GM19372 (cell line): ENCODE results near the gene HIPK3.
"Not testable (repeated sequence)": the region's sequence is repeated elsewhere in the genome, so short reads cannot be mapped to it uniquely, and the experiment has no call there.

Experiments
- ATAC-seq: cut with Tn5 transposase; IDR thresholded peaks from one replicate; pipeline ENCODE4 v1.9.1; 2021; ENCODE audit warnings: mild to moderate bottlenecking, low read depth, moderate library complexity; ENCODE audit not compliant: unreplicated experiment

The HIPK3 gene

DNA sequence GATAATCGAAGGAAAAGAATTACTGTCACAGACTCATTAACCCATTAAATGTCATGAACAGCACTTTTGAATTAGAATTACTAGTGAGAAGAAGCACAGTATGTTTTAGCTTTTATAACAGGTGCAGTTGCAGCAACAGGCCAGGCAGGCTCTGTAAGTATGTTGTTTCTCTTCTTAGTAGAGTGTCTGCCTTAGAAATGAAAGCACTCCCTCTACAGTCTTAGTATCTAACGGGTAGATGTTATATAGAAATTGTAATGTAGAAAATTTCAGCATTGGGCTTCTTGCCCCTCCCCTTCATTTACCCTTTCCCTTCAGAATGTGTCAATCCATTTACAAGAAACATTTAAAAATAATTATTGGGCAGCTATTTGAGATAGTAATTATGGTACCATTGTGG lies 87.4 kb downstream of the HIPK3 start:
- no peak for ATAC-seq

GRCh38 chr11:33347490-33348125 lies 90.4 kb downstream of the HIPK3 start:
- ATAC-seq: peak; percentile 97

- ATAC-seq: no peak
Observed at GRCh38 chr11:33350287-33350686, 93.1 kb downstream of the HIPK3 start.

DNA sequence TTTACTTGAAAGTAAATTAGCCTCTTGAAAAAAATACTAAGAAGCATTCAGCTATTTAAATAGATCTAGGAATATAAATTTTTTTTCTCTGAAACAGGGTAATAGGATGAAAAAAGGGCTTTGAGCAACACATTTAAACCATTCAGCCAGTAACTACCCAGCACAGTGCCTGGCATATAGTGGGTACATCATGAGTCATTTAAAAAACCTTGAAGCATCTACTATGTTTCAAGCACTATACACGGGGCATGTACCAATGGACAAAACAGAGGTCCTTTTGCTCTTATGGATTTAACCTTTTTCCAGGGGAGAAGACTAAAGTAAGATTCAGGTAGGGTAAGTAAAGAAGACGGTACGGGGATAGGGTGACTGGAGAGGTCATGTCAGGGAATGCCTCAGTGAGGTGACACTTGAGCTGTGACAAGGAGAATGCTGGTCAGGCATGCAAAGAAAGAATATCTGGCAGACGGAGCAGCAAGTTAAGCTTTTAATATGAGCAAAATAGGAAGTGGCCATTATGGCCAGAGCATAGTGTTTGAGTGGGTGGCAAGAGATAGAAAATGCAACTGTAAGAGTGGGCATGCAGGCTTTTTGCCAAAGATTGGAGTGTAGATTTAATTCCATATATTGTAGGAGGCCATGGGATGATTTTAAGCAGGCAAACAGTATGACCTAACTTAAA lies 101.1 kb downstream of the HIPK3 start:
- no peak for ATAC-seq

GRCh38 chr11:33360642-33361041 lies 103.5 kb downstream of the HIPK3 start:
- ATAC-seq: no peak

DNA sequence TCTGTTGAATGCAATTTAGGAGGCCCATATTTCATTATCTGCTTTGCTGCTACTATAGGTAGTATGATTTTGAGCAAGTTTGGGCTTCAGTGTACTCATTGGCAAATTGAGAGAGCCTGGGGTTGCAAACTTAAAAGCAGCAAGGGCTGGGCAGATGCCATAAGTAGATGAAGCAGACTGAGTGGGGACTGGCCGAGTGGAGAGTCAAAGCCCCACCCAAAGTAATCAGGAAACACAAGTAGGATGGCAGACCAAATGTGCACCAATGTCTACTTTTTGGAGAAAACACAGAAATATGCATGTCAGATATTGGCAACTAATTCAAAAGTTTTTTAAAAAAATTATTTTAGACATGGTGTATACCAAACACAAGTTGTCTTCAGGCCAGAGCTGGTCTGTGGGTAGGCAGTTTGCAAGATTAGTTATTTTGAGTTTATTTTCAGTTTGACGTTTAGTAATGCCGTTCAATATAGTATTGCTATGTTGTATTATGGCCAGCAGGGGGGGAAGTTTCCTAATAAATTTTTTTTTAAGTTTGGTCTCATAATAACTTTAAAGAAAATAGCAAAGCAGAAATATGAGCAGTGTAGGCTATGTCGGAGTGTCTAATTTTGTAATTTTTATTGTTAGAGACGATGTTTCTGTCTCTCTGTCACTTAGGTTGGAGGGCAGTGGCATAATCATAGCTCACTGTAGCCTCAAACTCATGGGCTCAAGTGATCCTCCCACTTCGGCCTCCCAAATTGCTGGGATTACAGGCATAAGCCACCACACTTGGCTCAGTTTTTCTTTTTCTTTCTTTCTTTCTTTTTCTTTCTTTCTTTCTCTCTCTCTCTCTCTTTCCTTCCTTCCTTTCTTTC lies 105.1 kb downstream of the HIPK3 start:
- ATAC-seq: no peak

DNA sequence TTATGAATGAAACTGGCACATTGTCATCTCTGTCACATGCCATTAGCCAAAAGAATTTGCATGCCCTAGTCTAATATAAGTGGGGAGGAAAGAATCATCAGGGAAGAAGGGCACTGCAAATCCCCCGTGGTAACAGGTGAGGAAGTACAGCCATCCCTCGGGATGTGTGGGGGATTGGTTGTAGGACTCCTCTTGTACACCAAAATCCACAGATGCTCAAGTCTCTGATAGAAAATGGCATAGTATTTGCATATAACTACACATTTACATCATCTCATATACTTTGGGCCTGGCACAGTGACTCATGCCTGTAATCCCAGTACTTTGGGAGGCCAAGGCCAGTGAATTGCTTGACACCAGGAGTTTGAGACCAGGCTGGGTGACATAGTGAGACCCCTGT lies 109.7 kb downstream of the HIPK3 start:
- ATAC-seq: no peak

DNA sequence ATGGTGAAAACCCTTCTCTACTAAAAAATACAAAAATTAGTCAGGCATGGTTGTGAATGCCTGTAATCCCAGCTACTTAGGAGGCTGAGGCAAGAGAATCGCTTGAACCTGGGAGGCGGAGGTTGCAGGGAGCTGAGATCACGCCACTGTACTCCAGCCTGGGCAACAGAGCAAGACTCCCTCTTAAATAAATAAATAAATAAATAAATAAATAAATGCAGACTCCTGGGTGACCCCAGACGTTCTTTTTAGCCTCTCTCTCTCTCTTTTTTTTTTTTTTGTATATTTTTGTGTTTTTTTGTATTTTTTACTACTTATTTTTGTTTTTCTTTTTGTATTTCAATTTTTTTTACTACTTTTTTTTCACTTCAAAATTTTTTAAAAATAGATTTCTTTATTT lies 111.3 kb downstream of the HIPK3 start:
- ATAC-seq: not testable (repeated sequence)

- ATAC-seq: no peak
Observed at GRCh38 chr11:33368931-33369330, 111.8 kb downstream of the HIPK3 start.

DNA sequence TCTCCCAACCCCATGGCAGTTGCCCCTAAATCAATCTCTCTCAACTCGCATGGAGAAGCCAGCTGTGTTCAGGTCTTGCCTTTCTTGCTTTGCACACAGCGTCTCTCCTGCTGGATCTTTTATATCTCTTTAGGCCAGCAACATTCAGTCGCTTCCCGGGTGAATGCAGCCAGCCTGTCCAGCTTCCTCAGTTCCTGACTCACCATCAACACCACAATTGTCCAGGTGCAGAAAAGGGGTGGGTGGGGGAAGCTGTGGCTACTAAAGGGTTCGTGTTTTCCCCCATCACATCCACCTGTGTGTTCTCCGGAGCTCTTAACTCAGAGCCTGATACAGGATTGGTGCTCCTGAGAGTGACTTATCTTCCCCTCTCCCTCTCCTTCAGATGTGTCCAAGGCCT lies 116.5 kb downstream of the HIPK3 start:
- ATAC-seq: no peak

DNA sequence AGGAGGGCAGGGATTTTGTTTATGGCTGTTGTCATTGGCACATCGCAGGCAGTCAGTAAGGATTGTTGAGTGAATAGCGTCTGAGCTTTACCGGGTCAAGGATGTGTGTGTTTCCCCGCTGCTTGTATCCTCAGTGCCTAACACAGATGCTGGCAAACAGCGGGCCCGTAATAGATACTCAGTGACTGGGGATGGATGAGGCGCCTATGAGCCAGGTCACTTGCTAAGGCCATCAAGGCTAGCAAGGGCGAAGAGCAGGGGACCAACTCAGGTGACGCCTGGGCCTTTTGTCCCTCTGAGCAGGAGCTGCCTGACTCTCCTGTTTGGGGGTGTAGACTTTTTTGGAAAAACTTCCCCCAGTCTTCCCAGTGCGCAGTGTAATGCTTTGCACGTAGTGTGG lies 118.1 kb downstream of the HIPK3 start:
- ATAC-seq: no peak

GRCh38 chr11:33375688-33376311 lies 118.6 kb downstream of the HIPK3 start, which contains the start of gene KIAA1549L:
TSS of gene KIAA1549L (plus strand) at chr11:33376108.
- ATAC-seq: peak; percentile 48

DNA sequence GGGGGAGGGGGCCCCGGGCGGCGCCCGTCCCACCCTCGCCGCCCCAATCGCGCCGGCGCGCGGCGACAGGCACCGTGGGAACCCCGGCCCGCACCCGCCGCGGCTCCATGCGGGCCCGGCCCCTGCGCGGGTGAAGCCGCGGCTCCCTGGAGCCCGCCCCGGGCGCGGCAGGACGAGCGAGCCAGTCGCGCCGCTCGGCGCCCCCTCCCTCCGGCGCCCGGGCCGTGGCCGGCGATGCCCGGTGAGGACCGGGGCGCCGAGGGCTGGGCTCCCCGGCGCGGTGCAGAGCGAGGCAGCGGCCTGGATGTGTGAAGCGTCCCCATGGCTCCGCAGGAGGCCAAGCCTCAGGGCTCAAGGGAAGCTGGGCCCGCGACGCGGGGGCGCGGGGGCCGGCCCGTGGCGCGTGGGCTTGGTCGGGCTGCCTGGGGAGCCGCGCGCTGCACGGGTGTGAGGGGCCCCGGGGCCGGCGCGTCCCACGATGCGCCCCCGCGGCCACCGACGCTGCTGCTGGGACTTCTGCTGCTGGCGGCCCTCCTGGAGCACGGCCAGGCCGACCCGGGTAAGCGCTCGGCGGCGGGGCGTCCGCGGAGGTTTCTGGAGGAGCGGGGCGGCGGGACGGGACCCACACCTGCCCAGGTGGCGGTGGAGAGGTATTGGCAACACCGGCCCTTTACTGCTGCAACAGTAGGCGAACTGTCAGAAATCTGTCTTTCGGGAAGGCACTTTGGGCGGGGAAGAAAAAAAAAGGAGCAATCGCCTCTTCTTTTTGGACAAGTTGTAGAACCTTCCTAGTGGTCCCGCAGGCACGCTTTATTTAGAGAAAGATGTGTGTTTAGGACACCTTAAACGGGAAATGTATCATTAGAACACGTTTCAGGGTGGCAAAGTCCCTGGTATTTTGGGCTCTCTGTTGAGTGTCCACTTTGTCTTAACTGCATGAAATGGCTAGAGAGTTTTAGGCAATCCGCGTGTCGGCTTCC lies 119.4 kb downstream of the HIPK3 start:
- ATAC-seq: no peak

GRCh38 chr11:33377412-33378370 lies 120.5 kb downstream of the HIPK3 start:
- ATAC-seq: no peak

GRCh38 chr11:33379947-33380346 lies 122.8 kb downstream of the HIPK3 start:
- peak; percentile 48 for ATAC-seq

DNA sequence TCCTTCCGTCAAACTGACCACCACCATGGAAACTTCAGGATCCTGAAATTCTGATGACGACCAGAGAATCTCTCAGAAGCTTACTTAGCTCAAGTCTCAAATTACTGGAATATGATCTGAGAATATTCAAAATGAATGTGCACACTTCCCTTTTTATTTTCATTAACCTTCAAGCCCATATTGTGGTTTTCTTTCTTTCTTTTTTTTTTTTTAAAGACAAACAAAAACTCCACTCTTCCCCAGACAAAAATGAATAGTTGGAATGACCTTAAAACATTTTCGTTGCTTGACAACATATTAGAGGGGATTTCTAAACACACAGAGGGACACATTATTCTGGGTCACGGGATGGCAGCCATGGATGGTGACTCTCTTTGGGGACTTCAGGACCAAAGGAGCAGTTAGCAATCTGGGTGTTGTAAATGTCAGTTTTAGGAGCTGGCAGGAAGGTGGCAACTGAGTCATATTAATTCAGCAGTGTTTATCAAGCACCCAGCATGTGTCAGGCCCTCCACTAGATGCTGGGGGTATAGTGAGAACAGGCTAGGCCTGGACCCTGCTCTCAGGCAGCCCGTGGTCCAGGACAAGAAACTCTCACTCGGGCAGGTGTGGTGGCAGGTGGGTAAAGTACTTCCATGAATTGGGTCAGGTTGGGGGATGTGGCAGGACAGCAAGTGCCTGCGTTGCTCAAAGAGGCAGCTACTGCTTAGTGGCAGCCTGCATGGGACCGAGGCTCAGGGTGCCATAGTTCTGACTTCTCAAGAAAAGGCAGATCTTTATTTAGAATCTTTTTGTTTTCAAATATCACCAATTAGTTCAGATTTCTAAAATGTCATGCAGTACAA lies 126.1 kb downstream of the HIPK3 start:
- no peak for ATAC-seq

- no peak for ATAC-seq
Observed at GRCh38 chr11:33383920-33384209, 126.7 kb downstream of the HIPK3 start.

GRCh38 chr11:33384220-33384619 lies 127.0 kb downstream of the HIPK3 start:
- no peak for ATAC-seq
